ENCODE data around the gene LYRM2.
A peak's percentile ranks its signal among the peaks of the same experiment; 100 is the strongest.

LYRM2 gene, protein sequence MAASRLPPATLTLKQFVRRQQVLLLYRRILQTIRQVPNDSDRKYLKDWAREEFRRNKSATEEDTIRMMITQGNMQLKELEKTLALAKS

GRCh38 chr6:89638320-89639195 is at the start of gene LYRM2:
Gene LYRM2 (minus strand): TSS chr6:89638747. CDS start chr6:89638716, 31 bp downstream.
- peak; percentile 77 to 83 for DNase-seq

DNA sequence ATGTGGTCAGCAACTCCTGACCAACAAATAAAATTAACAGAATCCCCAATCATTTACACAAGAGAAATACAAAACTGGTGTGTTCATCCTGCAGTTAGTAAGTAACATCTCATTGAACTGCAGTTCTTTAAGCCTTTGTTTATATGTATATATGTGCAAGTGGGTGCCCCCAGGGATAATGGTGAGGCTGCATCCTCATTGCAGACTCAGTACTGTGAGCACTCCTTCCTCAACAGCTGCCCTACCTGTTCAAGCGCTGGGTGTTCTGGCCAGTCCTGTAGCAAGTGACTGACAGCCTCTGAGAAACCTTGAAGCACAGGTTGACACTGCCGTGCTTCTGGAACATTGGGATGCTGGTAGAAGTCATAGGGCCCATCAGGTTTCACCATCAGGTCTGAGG is 49.8 kb upstream of the LYRM2 start:
- no peak for DNase-seq

DNA sequence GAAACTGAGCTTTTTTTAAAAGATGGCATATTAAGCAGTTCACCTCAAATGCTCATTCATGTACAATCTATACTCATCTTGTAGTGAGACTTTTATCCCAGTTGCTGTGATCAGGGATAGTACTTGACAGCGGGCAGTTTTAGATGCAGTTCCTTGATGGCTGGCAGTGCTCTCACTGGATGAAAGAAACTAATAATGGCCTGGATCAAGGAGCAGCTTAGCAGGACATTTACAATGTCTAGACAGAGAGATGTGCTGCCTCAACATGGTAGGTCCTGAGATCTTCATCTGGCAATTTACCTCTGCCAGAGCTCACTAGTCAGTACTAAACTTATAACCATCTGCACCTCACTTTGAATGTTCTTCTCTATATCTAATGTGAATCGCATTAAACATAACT is 46.8 kb upstream of the LYRM2 start:
- no peak for DNase-seq

GRCh38 chr6:89682991-89683390 is 44.4 kb upstream of the LYRM2 start:
- no peak for DNase-seq

DNA sequence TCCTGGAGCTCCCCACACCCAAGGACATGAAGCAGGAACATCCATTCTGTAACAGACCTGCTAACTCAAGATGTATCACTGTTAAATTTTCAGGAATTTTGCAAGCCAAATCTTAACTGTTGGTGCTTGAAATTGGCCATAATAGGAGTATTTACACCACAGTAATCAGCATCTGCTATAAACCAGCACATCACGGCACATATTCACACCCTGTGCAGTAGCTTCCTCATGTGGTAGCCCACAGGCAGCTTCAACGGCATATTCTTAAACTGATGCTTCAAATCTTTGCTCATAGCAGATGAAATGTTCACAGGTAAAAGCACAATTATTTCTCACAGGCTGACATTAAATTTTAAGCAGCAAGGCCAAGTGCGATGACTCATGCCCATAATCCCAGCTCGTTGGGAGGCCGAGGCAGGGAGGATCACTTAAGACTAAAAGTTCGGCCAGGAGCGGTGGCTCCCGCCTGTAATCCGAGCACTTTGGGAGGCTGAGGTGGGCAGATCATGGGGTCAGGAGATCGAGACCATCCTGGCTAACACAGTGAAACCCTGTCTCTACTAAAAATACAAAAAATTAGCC is 43.5 kb upstream of the LYRM2 start:
- DNase-seq = no peak

- DNase-seq = no peak
Observed at GRCh38 chr6:89680551-89680950, 42.0 kb upstream of the LYRM2 start.

GRCh38 chr6:89680150-89680549 is 41.6 kb upstream of the LYRM2 start:
- DNase-seq = no peak

- no peak for DNase-seq
Observed at GRCh38 chr6:89679215-89680120, 40.9 kb upstream of the LYRM2 start.

GRCh38 chr6:89678531-89678930 is 40.0 kb upstream of the LYRM2 start:
- DNase-seq = no peak

- no peak for DNase-seq
Observed at GRCh38 chr6:89675949-89676748, 37.6 kb upstream of the LYRM2 start.

- no peak for DNase-seq
Observed at GRCh38 chr6:89670935-89671565, 32.5 kb upstream of the LYRM2 start.

GRCh38 chr6:89669002-89669401 is 30.5 kb upstream of the LYRM2 start:
- DNase-seq = no peak

DNA sequence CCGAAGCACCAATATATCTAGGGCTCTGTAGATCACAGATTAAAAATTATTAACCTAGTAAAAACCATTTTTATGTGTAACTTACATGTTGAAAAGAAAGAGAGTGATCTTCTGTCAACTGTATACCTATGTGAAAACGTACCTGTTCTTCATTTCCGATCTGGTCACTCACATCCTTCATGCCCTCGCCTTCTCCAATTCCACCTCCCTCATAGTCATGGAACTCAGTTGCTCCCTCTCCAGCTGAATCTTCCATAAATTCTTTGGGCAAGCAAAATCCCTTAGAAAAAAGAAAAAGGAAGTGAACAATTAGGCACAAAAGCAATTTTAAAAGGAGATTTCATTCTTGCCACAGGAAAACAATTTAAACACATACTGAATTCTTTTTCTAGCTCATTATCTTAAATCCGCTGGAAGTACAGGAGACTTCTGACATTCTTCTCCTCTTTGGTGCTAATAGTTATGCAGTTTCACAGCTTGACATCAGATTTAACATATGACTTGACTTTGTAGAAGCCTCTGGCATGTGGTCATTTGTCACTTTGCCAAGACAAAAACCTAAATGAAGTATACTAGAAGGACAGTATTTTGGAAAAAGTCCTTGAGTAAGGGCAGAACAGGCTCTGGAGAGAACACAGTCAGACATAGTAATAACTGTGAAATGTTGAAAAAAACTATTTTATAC is 29.5 kb upstream of the LYRM2 start:
- no peak for DNase-seq

GRCh38 chr6:89662659-89663223 is 24.2 kb upstream of the LYRM2 start:
- no peak for DNase-seq

GRCh38 chr6:89661559-89661958 is 23.0 kb upstream of the LYRM2 start:
- no peak for DNase-seq

DNA sequence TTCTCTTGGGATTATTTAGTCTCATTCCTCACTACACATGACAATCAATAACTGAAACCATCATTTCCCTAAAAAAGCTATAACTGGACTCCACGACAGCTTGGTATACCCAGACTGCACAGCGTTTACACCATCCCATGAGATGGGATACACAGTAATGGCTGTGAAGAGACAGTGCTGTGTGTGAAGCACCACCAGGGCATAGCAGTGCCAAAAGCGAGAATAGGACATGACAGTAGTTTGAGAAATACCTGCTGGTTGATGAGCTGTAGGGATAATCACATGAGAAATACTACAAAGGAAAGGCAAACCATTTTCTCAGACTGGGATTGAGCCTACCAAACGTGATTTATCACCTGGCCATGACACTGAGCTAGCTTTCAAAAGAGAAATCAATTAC is 22.4 kb upstream of the LYRM2 start:
- DNase-seq = no peak

GRCh38 chr6:89657445-89658158 is 19.1 kb upstream of the LYRM2 start:
- DNase-seq = no peak

DNA sequence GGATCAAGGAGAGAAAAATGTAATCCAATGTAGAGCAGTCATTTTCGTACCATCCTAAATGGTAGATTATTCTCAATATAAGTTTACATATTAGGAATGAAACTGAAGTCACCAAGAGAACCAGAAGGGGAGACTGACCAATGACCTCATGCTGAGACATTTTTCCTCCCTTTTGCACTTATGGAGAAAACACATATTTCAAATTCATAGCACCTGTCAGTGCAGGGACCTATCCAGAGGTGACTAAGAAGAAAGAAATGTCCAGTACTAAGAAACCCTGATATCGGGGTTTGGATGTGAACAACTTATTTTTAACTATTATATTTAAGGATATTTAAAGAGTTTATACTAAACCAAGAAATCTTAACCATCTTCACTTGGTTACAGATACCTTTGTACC is 16.6 kb upstream of the LYRM2 start:
- DNase-seq = no peak

DNA sequence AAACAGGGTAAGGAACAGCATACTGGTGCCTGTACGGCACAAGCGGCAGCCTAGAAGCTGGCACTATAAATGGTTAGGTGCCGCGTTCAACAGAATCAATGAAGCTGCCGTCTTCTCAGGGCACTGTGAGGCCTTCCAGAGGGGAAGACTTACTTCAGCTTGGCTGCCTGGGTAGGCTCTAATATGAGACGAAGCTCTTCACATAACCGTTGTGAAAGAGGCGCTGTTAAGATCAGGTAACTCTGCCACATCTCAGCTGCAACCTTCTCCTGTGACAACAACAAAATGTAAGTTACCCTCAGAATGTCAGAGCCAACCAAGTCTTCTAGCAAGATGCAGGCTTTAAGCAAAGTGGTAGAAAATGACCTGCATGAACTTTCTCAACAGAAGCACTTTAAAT is 12.0 kb upstream of the LYRM2 start:
- DNase-seq = no peak

- DNase-seq = no peak
Observed at GRCh38 chr6:89649682-89650081, 11.1 kb upstream of the LYRM2 start.
